Astrocyte (in vitro differentiated cells and primary cell): ENCODE data around the gene FAM193B. TPM values are rescaled to one million over a fixed set of nuclear protein-coding genes. Genes with fewer than 3 reads are reported as not detected.
"Not testable (repeated sequence)": the region's sequence is repeated elsewhere in the genome, so short reads cannot be mapped to it uniquely, and the experiment has no call there.

ENCODE experiments used
- DNase-seq: peaks from one replicate; pipeline ENCODE4 v3.0.0-alpha.2; 2010; ENCODE audit warnings: low read depth
- FAIRE-seq: peaks from 2 replicates; lab custom pipeline; 2011; peaks lifted over from hg19 to GRCh38; lab: Jason Lieb, UNC
- H2AFZ ChIP-seq: 2 replicates; pipeline ENCODE4 v1.6.0; 2012; ENCODE audit warnings: low read depth, low read length, inconsistent platforms
- H3K27ac ChIP-seq: 2 replicates; pipeline ENCODE4 v1.5.1; 2011; ENCODE audit warnings: low read depth, low read length, inconsistent platforms
- H3K27me3 ChIP-seq: 2 replicates; pipeline ENCODE4 v1.6.0; 2011; ENCODE audit warnings: low read length, inconsistent platforms; ENCODE audit not compliant: insufficient read depth
- H3K36me3 ChIP-seq: 2 replicates; pipeline ENCODE4 v1.5.1; 2011; ENCODE audit warnings: low read length, inconsistent platforms; ENCODE audit not compliant: insufficient read depth
- H3K4me1 ChIP-seq: 2 replicates; pipeline ENCODE4 v1.5.1; 2011; ENCODE audit warnings: low read length, inconsistent platforms; ENCODE audit not compliant: insufficient read depth
- H3K4me2 ChIP-seq: 2 replicates; pipeline ENCODE4 v1.6.0; 2012; ENCODE audit warnings: low read length, inconsistent platforms
- H3K4me3 ChIP-seq: 2 replicates; pipeline ENCODE4 v1.5.1; 2011; ENCODE audit warnings: low read depth, mild to moderate bottlenecking, low read length, inconsistent platforms; ENCODE audit not compliant: insufficient read depth
- H3K79me2 ChIP-seq: 2 replicates; pipeline ENCODE4 v1.6.0; 2012; ENCODE audit warnings: mild to moderate bottlenecking, low read length, inconsistent platforms; ENCODE audit not compliant: insufficient read depth
- H3K9ac ChIP-seq: 2 replicates; pipeline ENCODE4 v1.6.0; 2012; ENCODE audit warnings: mild to moderate bottlenecking, low read length, inconsistent platforms
- H3K9me3 ChIP-seq: 2 replicates; pipeline ENCODE4 v1.5.1; 2012; ENCODE audit warnings: low read depth, mild to moderate bottlenecking, low read length, inconsistent platforms; ENCODE audit not compliant: insufficient read depth
- H4K20me1 ChIP-seq: 2 replicates; pipeline ENCODE4 v1.6.0; 2012; ENCODE audit warnings: low read length, inconsistent platforms; ENCODE audit not compliant: insufficient read depth
- H3K27ac Mint-ChIP-seq: one replicate; pipeline ENCODE4 v1.8.0; 2021; ENCODE audit warnings: mild to moderate bottlenecking, mixed read lengths; ENCODE audit not compliant: unreplicated experiment
- H3K27me3 Mint-ChIP-seq: one replicate; pipeline ENCODE4 v1.8.0; 2021; ENCODE audit warnings: low read depth, mixed read lengths; ENCODE audit not compliant: unreplicated experiment
- H3K36me3 Mint-ChIP-seq: one replicate; pipeline ENCODE4 v1.8.0; 2021; ENCODE audit warnings: low read depth, mixed read lengths; ENCODE audit not compliant: unreplicated experiment
- H3K4me1 Mint-ChIP-seq: one replicate; pipeline ENCODE4 v1.8.0; 2021; ENCODE audit warnings: low read depth, mixed read lengths; ENCODE audit not compliant: unreplicated experiment
- H3K4me3 Mint-ChIP-seq: one replicate; pipeline ENCODE4 v1.8.0; 2021; ENCODE audit warnings: mild to moderate bottlenecking, moderate library complexity, mixed read lengths; ENCODE audit not compliant: unreplicated experiment
- H3K9me3 Mint-ChIP-seq: one replicate; pipeline ENCODE4 v1.8.0; 2021; ENCODE audit warnings: mild to moderate bottlenecking, mixed read lengths; ENCODE audit not compliant: unreplicated experiment
- EZH2 ChIP-seq: IDR thresholded peaks from 2 replicates; pipeline ENCODE4 v1.6.1; 2012; ENCODE audit warnings: mild to moderate bottlenecking, low read length, inconsistent platforms; ENCODE audit not compliant: insufficient read depth
- total RNA-seq: library from RNA; stranded (reverse); gene quantifications from 2 replicates; pipeline ENCODE4 v1.2.1, GENCODE V29; 2021
- TF ChIP-seq, protein P1 (sequence below): IDR thresholded peaks from 2 replicates; pipeline ENCODE4 v1.5.1; 2011; ENCODE audit warnings: low read depth, mild to moderate bottlenecking, inconsistent platforms, low read length, moderate library complexity; ENCODE audit not compliant: insufficient read depth

Gene FAM193B
- total RNA-seq, 1 donor from 2014 or later: 48.3 TPM

DNA sequence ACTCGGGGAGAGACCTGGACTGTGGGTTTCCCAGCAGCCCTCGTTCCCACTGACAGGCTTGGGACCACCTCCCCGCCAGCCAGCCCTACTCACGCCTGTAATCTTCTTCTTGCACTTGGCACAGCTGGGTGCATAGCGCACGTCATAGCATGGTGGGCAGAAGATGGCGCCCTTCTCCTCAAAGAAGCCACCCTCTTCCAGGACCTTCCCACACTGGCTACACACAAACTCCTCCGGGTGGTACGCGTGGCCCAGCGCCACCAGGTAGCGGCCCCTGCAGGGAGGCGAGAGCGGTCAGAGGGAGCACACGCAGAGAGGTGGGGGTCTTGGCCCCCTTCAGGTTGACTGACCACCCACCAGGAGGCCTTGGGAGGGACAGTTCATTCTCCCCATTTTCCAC, 66.4 kb downstream of the FAM193B start:
- Histone ChIP-seq H3K36me3 (peaks cover 47% of the 10 kb centered on the region), H3K9me3 (no peaks in the 10 kb centered on the region), H3K4me2 (no peak overlapping the region), H3K27me3 (no peaks in the 10 kb centered on the region), H3K27ac (no peak overlapping the region), H3K9ac (no peak overlapping the region), H2AFZ (no peak overlapping the region), H3K4me1 (peaks cover 58% of the 10 kb centered on the region), H3K79me2 (peaks cover 80% of the 10 kb centered on the region), H4K20me1 (peaks cover 93% of the 10 kb centered on the region), H3K4me3 (no peak overlapping the region)
- no peak for DNase-seq
- Mint-ChIP-seq H3K9me3 (no peaks in the 10 kb centered on the region), H3K27ac (no peak overlapping the region), H3K36me3 (peaks cover 34% of the 10 kb centered on the region), H3K4me3 (peak overlapping the region; percentile 66), H3K4me1 (peaks cover 45% of the 10 kb centered on the region), H3K27me3 (no peaks in the 10 kb centered on the region)
- FAIRE-seq: no peak
- TF ChIP-seq EZH2: no peak
- TF ChIP-seq, protein P1, sequence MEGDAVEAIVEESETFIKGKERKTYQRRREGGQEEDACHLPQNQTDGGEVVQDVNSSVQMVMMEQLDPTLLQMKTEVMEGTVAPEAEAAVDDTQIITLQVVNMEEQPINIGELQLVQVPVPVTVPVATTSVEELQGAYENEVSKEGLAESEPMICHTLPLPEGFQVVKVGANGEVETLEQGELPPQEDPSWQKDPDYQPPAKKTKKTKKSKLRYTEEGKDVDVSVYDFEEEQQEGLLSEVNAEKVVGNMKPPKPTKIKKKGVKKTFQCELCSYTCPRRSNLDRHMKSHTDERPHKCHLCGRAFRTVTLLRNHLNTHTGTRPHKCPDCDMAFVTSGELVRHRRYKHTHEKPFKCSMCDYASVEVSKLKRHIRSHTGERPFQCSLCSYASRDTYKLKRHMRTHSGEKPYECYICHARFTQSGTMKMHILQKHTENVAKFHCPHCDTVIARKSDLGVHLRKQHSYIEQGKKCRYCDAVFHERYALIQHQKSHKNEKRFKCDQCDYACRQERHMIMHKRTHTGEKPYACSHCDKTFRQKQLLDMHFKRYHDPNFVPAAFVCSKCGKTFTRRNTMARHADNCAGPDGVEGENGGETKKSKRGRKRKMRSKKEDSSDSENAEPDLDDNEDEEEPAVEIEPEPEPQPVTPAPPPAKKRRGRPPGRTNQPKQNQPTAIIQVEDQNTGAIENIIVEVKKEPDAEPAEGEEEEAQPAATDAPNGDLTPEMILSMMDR: no peak

DNA sequence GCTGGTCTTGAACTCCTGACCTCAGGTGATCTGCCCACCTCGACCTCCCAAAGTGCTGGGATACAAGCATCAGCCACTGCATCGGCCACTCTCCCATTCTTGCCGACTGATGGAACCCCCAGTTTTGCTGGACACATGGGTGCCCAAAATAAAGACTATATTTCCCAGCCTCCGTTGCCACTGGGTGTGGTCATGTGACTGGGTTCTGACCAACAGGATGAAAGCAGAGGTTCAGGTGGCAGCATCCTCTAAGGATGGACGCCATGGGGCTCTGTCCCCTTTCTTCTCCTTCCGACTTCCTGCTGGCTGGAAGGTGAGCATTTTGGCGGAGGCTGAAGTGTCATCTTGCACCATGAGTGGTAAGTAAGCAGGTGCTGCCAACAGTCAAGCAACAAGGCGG, 67.2 kb downstream of the FAM193B start:
- Histone ChIP-seq H3K27ac (no peak overlapping the region), H3K79me2 (peaks cover 71% of the 10 kb centered on the region), H3K4me1 (peaks cover 53% of the 10 kb centered on the region), H3K4me3 (no peak overlapping the region), H4K20me1 (peaks cover 93% of the 10 kb centered on the region), H3K36me3 (peaks cover 44% of the 10 kb centered on the region), H3K9me3 (no peaks in the 10 kb centered on the region), H3K9ac (no peak overlapping the region), H2AFZ (no peak overlapping the region), H3K27me3 (no peaks in the 10 kb centered on the region), H3K4me2 (no peak overlapping the region)
- Mint-ChIP-seq H3K27me3 (no peaks in the 10 kb centered on the region), H3K27ac (peak overlapping the region; percentile 62), H3K9me3 (no peaks in the 10 kb centered on the region), H3K4me1 (peaks cover 47% of the 10 kb centered on the region), H3K4me3 (peak overlapping the region; percentile 65), H3K36me3 (peaks cover 35% of the 10 kb centered on the region)
- no peak for TF ChIP-seq EZH2
- TF ChIP-seq, protein P1: no peak
- no peak for FAIRE-seq
- no peak for DNase-seq

DNA sequence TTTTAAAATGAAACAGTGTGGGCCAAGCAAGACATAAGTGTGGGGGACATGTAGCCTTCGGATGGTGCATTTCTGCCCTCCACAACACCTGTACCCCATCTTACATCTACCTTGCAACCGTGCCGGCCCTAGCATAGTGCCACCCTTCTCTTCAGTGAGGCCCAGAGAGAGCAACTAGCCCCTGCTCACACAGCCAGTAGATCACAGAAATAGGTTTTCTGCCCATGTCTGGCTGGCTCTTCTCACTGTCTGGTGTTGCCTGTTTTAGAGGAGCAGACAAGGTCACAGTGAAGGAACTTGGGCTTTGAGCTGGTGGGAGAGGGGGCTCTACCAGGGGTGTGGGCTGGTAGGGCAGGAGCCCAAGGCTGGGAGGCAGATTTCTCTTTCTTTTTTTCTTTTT, 68.1 kb downstream of the FAM193B start:
- Histone ChIP-seq H3K27me3 (no peaks in the 10 kb centered on the region), H3K4me2 (no peak overlapping the region), H3K9me3 (no peaks in the 10 kb centered on the region), H2AFZ (no peak overlapping the region), H4K20me1 (peaks cover 97% of the 10 kb centered on the region), H3K4me1 (peaks cover 57% of the 10 kb centered on the region), H3K79me2 (peaks cover 64% of the 10 kb centered on the region), H3K9ac (no peak overlapping the region), H3K4me3 (no peak overlapping the region), H3K36me3 (peaks cover 42% of the 10 kb centered on the region), H3K27ac (no peak overlapping the region)
- DNase-seq (no peak), FAIRE-seq (no peak)
- H3K9me3 Mint-ChIP-seq: no peaks in the 10 kb centered on the region
- no peaks in the 10 kb centered on the region for H3K27me3 Mint-ChIP-seq
- H3K4me3 Mint-ChIP-seq: no peak overlapping the region
- H3K36me3 Mint-ChIP-seq: peaks cover 35% of the 10 kb centered on the region
- no peak for TF ChIP-seq EZH2
- TF ChIP-seq, protein P1: no peak
- no peak overlapping the region for H3K27ac Mint-ChIP-seq
- peaks cover 49% of the 10 kb centered on the region for H3K4me1 Mint-ChIP-seq

DNA sequence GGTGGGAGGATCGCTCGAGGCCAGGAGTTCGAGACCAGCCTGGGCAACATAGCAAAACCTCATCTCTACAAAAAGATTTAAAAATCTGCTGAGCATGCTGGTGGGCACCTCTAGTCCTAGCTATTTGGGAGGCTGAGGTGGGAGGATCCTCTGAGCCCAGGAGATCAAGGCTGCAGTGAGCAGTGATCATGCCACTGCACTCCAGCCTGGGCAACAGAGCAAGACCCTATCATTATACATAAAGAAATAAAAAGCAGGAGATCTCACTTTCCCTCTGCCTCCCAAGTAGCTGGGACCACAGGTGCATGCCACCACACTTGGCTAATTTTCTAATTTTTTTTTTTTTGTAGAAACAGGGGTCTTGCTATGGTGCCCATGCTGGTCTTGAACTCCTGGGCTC, 68.6 kb downstream of the FAM193B start:
- H3K27ac ChIP-seq, H3K9me3 ChIP-seq, H3K27me3 Mint-ChIP-seq, H3K4me2 ChIP-seq, FAIRE-seq, H3K27me3 ChIP-seq, H3K9ac ChIP-seq, H3K4me3 ChIP-seq, H2AFZ ChIP-seq, DNase-seq, H3K9me3 Mint-ChIP-seq: not testable (repeated sequence)
- Histone ChIP-seq H4K20me1 (peaks cover 93% of the 10 kb centered on the region), H3K4me1 (peaks cover 52% of the 10 kb centered on the region), H3K36me3 (peaks cover 41% of the 10 kb centered on the region), H3K79me2 (peaks cover 59% of the 10 kb centered on the region)
- H3K27ac Mint-ChIP-seq: peak overlapping the region; percentile 84
- H3K4me1 Mint-ChIP-seq: peaks cover 47% of the 10 kb centered on the region
- peaks cover 35% of the 10 kb centered on the region for H3K36me3 Mint-ChIP-seq
- H3K4me3 Mint-ChIP-seq: peak overlapping the region; percentile 60
